Measurements from ENCODE around the gene AFP. TPM values are rescaled to one million over a fixed set of nuclear protein-coding genes. Genes with fewer than 3 reads are reported as not detected.

Gene AFP
- total RNA-seq, 2 experiments from 2014 or later, result not detected

DNA sequence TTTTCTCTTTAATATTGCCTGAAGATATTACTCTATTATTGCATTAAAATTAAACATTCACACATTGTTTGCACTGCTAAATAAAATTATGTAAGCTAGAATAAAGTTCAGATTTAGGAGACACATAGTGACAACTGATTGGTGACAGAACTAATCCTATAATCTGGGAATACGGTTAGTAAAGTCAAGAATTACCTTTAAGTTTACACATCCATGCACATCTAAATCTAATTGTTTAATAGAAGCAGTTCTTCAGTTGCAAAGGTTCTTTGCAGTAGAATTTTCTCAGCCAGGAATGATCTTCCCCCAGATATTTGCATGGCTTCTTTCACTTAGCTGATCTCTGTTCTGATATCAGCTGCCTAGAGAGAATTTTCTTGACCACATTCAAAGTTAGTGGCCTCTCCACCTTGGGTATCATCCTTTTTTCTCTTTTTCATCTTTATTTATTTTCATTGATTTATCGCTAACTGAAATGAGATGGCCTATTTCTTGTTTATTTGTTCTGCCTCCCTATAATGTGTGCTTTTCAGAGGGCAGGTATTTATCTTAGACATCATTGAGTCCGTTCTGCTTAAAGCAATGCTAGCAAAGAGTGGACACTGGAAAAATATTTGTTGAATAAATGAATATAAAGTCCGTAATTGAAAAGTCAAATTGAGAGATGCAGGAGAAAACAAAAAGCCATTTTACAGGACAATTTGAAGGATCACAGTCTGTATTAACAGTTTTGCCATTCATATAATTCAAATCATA, 12.6 kb downstream of the AFP start:
- no peaks in the 10 kb centered on the region for H3K9me3 ChIP-seq (ENCODE audit: low read length)
- H3K9me2 ChIP-seq (ENCODE audit: insufficient read depth, low read length), result no peaks in the 10 kb centered on the region
- no peak for TF ChIP-seq EZH2phosphoT487 (IDR thresholded peaks at IDR 0.05; ENCODE audit: borderline replicate concordance, low read depth, low read length)
- TF ChIP-seq, protein P1, sequence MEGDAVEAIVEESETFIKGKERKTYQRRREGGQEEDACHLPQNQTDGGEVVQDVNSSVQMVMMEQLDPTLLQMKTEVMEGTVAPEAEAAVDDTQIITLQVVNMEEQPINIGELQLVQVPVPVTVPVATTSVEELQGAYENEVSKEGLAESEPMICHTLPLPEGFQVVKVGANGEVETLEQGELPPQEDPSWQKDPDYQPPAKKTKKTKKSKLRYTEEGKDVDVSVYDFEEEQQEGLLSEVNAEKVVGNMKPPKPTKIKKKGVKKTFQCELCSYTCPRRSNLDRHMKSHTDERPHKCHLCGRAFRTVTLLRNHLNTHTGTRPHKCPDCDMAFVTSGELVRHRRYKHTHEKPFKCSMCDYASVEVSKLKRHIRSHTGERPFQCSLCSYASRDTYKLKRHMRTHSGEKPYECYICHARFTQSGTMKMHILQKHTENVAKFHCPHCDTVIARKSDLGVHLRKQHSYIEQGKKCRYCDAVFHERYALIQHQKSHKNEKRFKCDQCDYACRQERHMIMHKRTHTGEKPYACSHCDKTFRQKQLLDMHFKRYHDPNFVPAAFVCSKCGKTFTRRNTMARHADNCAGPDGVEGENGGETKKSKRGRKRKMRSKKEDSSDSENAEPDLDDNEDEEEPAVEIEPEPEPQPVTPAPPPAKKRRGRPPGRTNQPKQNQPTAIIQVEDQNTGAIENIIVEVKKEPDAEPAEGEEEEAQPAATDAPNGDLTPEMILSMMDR (conservative IDR thresholded peaks at IDR 0.05; ENCODE audit: low read length), result no peak
- ChIA-PET CTCF (ENCODE audit: unreplicated experiment) (no interaction called here), POLR2A (no interaction called here)
- H3K36me3 ChIP-seq (ENCODE audit: insufficient read depth, low read length), result no peaks in the 10 kb centered on the region
- BruUV-seq (replicated peaks), result no TSS peak
- no peaks in the 10 kb centered on the region for H3K4me1 ChIP-seq (ENCODE audit: insufficient read depth, low read length, poor library complexity, severe bottlenecking)
- no peaks in the 10 kb centered on the region for H4K20me1 ChIP-seq (ENCODE audit: insufficient read depth, low read length)
- intact Hi-C loops (cut with micrococcal nuclease; ENCODE audit: unreplicated experiment), result loop anchor here (5.0 to 10.0 kb wide), 2 partner anchors 134 to 219 kb away; no protein-coding TSS in a partner anchor
- DNase-seq (ENCODE audit: low spot score), result no peak
- no peaks in the 10 kb centered on the region for H3K79me2 ChIP-seq (ENCODE audit: insufficient read depth, low read depth, low read length)
- no peak overlapping the region for H2AFZ ChIP-seq (ENCODE audit: low read length)
- H3K4me3 ChIP-seq (ENCODE audit: low read depth, low read length, poor library complexity, severe bottlenecking), result no peak overlapping the region
- no peak overlapping the region for H3K27ac ChIP-seq (ENCODE audit: low read depth, low read length, poor library complexity, severe bottlenecking)
- no peak overlapping the region for H3K4me2 ChIP-seq (ENCODE audit: low read length)

DNA sequence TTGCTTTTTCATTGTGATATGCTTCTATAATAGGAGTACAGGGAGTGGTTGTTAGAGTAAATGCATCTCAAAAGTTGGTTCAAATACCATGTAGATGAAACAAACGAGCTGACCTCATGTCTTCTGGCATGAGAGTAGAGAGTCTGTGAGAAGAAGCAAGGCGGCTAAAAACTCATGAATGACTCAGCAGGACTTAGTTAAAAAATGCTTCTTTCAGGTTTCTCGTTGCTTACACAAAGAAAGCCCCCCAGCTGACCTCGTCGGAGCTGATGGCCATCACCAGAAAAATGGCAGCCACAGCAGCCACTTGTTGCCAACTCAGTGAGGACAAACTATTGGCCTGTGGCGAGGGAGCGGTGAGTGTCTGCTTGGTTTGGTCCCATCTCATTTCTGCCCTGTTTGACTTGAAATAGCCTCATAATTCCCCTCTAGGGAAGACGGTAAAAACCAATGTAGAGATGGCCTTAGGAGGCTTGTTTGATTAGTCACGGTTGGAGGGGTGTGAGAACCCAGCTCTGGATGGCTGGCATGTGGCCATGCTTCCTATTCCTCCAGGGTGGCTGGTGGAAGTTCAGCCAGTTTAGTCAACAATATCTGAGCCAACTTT, 14.5 kb downstream of the AFP start:
- Histone ChIP-seq H3K4me3 (ENCODE audit: low read depth, low read length, poor library complexity, severe bottlenecking) (no peak overlapping the region), H3K4me2 (ENCODE audit: low read length) (no peak overlapping the region), H3K27ac (ENCODE audit: low read depth, low read length, poor library complexity, severe bottlenecking) (no peak overlapping the region), H3K36me3 (ENCODE audit: insufficient read depth, low read length) (no peaks in the 10 kb centered on the region), H3K4me1 (ENCODE audit: insufficient read depth, low read length, poor library complexity, severe bottlenecking) (no peaks in the 10 kb centered on the region), H4K20me1 (ENCODE audit: insufficient read depth, low read length) (no peaks in the 10 kb centered on the region), H2AFZ (ENCODE audit: low read length) (no peak overlapping the region), H3K79me2 (ENCODE audit: insufficient read depth, low read depth, low read length) (no peaks in the 10 kb centered on the region), H3K9me3 (ENCODE audit: low read length) (no peaks in the 10 kb centered on the region), H3K9me2 (ENCODE audit: insufficient read depth, low read length) (no peaks in the 10 kb centered on the region)
- no peak for TF ChIP-seq EZH2phosphoT487 (IDR thresholded peaks at IDR 0.05; ENCODE audit: borderline replicate concordance, low read depth, low read length)
- TF ChIP-seq, protein P1 (conservative IDR thresholded peaks at IDR 0.05; ENCODE audit: low read length), result no peak
- DNase-seq (ENCODE audit: low spot score), result no peak
- POLR2A ChIA-PET, result no interaction called here
- intact Hi-C loops (cut with micrococcal nuclease; ENCODE audit: unreplicated experiment), result no loop called here
- BruUV-seq (replicated peaks), result no TSS peak
- CTCF ChIA-PET (ENCODE audit: unreplicated experiment), result no interaction called here

DNA sequence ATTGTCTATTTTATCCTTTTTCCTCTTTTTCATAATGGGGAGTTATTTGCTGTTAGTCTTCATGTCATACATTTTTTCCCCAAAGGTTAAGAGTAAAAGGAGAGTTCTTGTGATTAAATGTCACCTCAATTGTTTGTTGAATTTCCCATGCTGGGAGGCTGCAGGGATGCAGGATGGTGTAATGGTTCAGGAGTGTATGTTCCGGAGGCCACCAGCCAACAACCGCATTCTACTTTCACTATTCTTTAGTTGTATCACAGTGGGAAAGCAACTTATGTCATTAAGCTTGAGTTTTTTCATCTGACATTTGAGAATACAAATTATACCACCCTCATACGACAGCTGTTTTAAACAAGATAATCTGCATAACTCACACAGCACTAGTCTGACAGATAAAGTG, 15.4 kb downstream of the AFP start:
- no peaks in the 10 kb centered on the region for H3K4me1 ChIP-seq (ENCODE audit: insufficient read depth, low read length, poor library complexity, severe bottlenecking)
- H3K9me3 ChIP-seq (ENCODE audit: low read length), result no peaks in the 10 kb centered on the region
- no peaks in the 10 kb centered on the region for H3K9me2 ChIP-seq (ENCODE audit: insufficient read depth, low read length)
- H3K27ac ChIP-seq (ENCODE audit: low read depth, low read length, poor library complexity, severe bottlenecking), result no peak overlapping the region
- no peak overlapping the region for H3K4me2 ChIP-seq (ENCODE audit: low read length)
- ChIA-PET CTCF (ENCODE audit: unreplicated experiment) (no interaction called here), POLR2A (no interaction called here)
- intact Hi-C loops (cut with micrococcal nuclease; ENCODE audit: unreplicated experiment), result no loop called here
- no peaks in the 10 kb centered on the region for H4K20me1 ChIP-seq (ENCODE audit: insufficient read depth, low read length)
- DNase-seq (ENCODE audit: low spot score), result no peak
- no peak overlapping the region for H2AFZ ChIP-seq (ENCODE audit: low read length)
- no peaks in the 10 kb centered on the region for H3K79me2 ChIP-seq (ENCODE audit: insufficient read depth, low read depth, low read length)
- no TSS peak for BruUV-seq (replicated peaks)
- H3K36me3 ChIP-seq (ENCODE audit: insufficient read depth, low read length), result no peaks in the 10 kb centered on the region
- no peak overlapping the region for H3K4me3 ChIP-seq (ENCODE audit: low read depth, low read length, poor library complexity, severe bottlenecking)
- TF ChIP-seq, protein P1 (conservative IDR thresholded peaks at IDR 0.05; ENCODE audit: low read length), result no peak
- no peak for TF ChIP-seq EZH2phosphoT487 (IDR thresholded peaks at IDR 0.05; ENCODE audit: borderline replicate concordance, low read depth, low read length)

Data from OCI-LY7 (cell line).